Stimulated activated CD4-positive, alpha-beta T cell treated with anti-CD3 and anti-CD28 coated beads, Interleukin-15, amount 100 ng/mL, for 1 hour (primary cell): ENCODE results near the gene CMBL.

Experiments
- DNase-seq, 2 donors: peaks; one replicate each; pipeline ENCODE4 v3.0.0-alpha.2; 2020; ENCODE audit warnings: low read depth in 1 of 2, low spot score in 1 of 2

CMBL gene

GRCh38 chr5:10310066-10310779 lies 2.5 kb upstream of the CMBL start:
- DNase-seq, result no peak

- DNase-seq, result no peak
Observed at GRCh38 chr5:10308844-10309243, 1.1 kb upstream of the CMBL start.

GRCh38 chr5:10306806-10307205 lies 896 bp downstream of the CMBL start:
- no peak for DNase-seq

GRCh38 chr5:10306114-10306513 lies 1.6 kb downstream of the CMBL start:
- no peak for DNase-seq

GRCh38 chr5:10304932-10305331 lies 2.8 kb downstream of the CMBL start:
- DNase-seq, result no peak

- DNase-seq, result no peak
Observed at GRCh38 chr5:10303699-10304170, 4.0 kb downstream of the CMBL start.

GRCh38 chr5:10303201-10303600 lies 4.5 kb downstream of the CMBL start:
- DNase-seq, result no peak

GRCh38 chr5:10301842-10302610 lies 5.7 kb downstream of the CMBL start:
- DNase-seq, result no peak

- no peak for DNase-seq
Observed at GRCh38 chr5:10301266-10301665, 6.4 kb downstream of the CMBL start.

GRCh38 chr5:10300246-10300645 lies 7.5 kb downstream of the CMBL start:
- DNase-seq, result no peak

GRCh38 chr5:10297646-10298204 lies 10.0 kb downstream of the CMBL start:
- DNase-seq, result no peak

- no peak for DNase-seq
Observed at GRCh38 chr5:10295619-10296326, 11.9 kb downstream of the CMBL start.

GRCh38 chr5:10293907-10294662 lies 13.6 kb downstream of the CMBL start:
- no peak for DNase-seq

GRCh38 chr5:10291692-10292339 lies 15.9 kb downstream of the CMBL start:
- no peak for DNase-seq

GRCh38 chr5:10290438-10290837 lies 17.3 kb downstream of the CMBL start:
- DNase-seq, result no peak

- no peak for DNase-seq
Observed at GRCh38 chr5:10289991-10290390, 17.7 kb downstream of the CMBL start.

- DNase-seq, result no peak
Observed at GRCh38 chr5:10289353-10289752, 18.3 kb downstream of the CMBL start.

GRCh38 chr5:10288592-10289219 lies 19.0 kb downstream of the CMBL start:
- DNase-seq, result no peak

- DNase-seq, result no peak
Observed at GRCh38 chr5:10286862-10287227, 20.9 kb downstream of the CMBL start.
